ENCODE data around the gene EPG5. TPM values are rescaled to one million over a fixed set of nuclear protein-coding genes. Genes with fewer than 3 reads are reported as not detected.

Gene EPG5
- total RNA-seq, 1 experiment from 2014 or later, result 16.1 TPM

- Histone ChIP-seq H2BK120ac (ENCODE audit: low read depth, low read length, poor library complexity, severe bottlenecking) (no peak within 1 kb of the TSS), H3K18ac (ENCODE audit: insufficient read length, low read depth, low read length) (no peak within 1 kb of the TSS), H2BK20ac (ENCODE audit: low read depth, low read length, poor library complexity, severe bottlenecking) (no peak within 1 kb of the TSS), H3K9me3 (ENCODE audit: control insufficient read depth, low read depth, low read length) (no peaks in the 10 kb centered on the region), H3K27ac (ENCODE audit: insufficient read length, low read depth, low read length) (no peak within 1 kb of the TSS), H2AFZ (ENCODE audit: low read length) (no peak within 1 kb of the TSS), H3K56ac (ENCODE audit: insufficient read length, low read depth, low read length) (no peak within 1 kb of the TSS), H2BK15ac (ENCODE audit: low read depth, low read length) (no peak within 1 kb of the TSS), H4K91ac (ENCODE audit: insufficient read length, low read depth, low read length) (no peak within 1 kb of the TSS), H2BK5ac (ENCODE audit: insufficient read length, low read length) (no peak within 1 kb of the TSS), H2AK5ac (ENCODE audit: insufficient read length, low read length) (no peak within 1 kb of the TSS), H3K4me1 (ENCODE audit: insufficient read depth, low read length) (peaks cover 4% of the 10 kb centered on the region; the same call in 1 of the 2 replicates), H4K5ac (ENCODE audit: insufficient read length, low read depth, low read length) (no peak within 1 kb of the TSS), H3K4ac (ENCODE audit: low read depth, low read length) (no peak within 1 kb of the TSS), H3T11ph (ENCODE audit: low read length) (no peak within 1 kb of the TSS), H4K8ac (replicated peaks; ENCODE audit: insufficient read length, low read depth, low read length) (no peak within 1 kb of the TSS), H3K79me1 (ENCODE audit: insufficient read depth, low read depth, low read length, poor library complexity, severe bottlenecking) (no peaks in the 10 kb centered on the region), H3K14ac (ENCODE audit: insufficient read depth, low read length) (no peak within 1 kb of the TSS; the same call in 1 of the 2 replicates), H3K9ac (ENCODE audit: extremely low read depth, insufficient read length, low read length) (no peak within 1 kb of the TSS), H2BK12ac (ENCODE audit: insufficient read length, low read depth, low read length) (no peak within 1 kb of the TSS), H3K4me2 (ENCODE audit: insufficient read depth, insufficient read length, low read length) (no peak within 1 kb of the TSS), H3K27me3 (ENCODE audit: insufficient read depth, low read length) (no peaks in the 10 kb centered on the region), H3K23me2 (ENCODE audit: insufficient read length, low read depth, low read length, poor library complexity, severe bottlenecking) (no peaks in the 10 kb centered on the region), H4K20me1 (ENCODE audit: control insufficient read depth, insufficient read depth, insufficient read length) (no peaks in the 10 kb centered on the region), H3K79me2 (ENCODE audit: insufficient read depth, low read length) (no peaks in the 10 kb centered on the region), H3K23ac (ENCODE audit: insufficient read length, low read depth, low read length) (no peak within 1 kb of the TSS)
- Mint-ChIP-seq H3K4me3 (no peak within 1 kb of the TSS), H3K27me3 (ENCODE audit: low read depth) (peaks cover 2% of the 10 kb centered on the region), H3K36me3 (ENCODE audit: insufficient read depth in 1 of 3, low read depth in 3 of 3) (no peaks in the 10 kb centered on the region), H3K9me3 (peaks cover 0 to 3% of the 10 kb centered on the region in 2 experiments; a peak in 1 of 5 replicates), H3K4me1 (peaks cover 24 to 36% of the 10 kb centered on the region in 2 experiments), H3K27ac (peak within 1 kb of the TSS in 2 of 3 experiments; percentile 44 to 88; a peak in 2 of 7 replicates)
- no peak for TF ChIP-seq CTCF (conservative IDR thresholded peaks at IDR 0.05)
- WGBS (ENCODE audit: extremely low coverage, insufficient read length, low lambda C conversion rate), result no CpG with 5 or more reads among the region's 12 CpGs
- DNase-seq, result peak; percentile 24
Observed at GRCh38 chr18:45825258-45826044, 141.7 kb downstream of the EPG5 start, which contains the start of gene SIGLEC15. SIGLEC15 (plus strand) TSS chr18:45825675; CDS start chr18:45825729, 54 bp downstream.
